Loucy (cell line): ENCODE measurements around the gene MARCO.

Experiments used
- H2AFZ ChIP-seq: fragments of 200-600 bp; sonication (generic); 2 replicates; pipeline ENCODE4 v1.6.0; 2016; ENCODE audit warnings: antibody characterized with exemption, mild to moderate bottlenecking, low read length, moderate library complexity
- H3F3A ChIP-seq: fragments of 200-600 bp; 2 replicates; pipeline ENCODE4 v1.6.0; 2016; ENCODE audit warnings: antibody characterized with exemption, low read depth, mild to moderate bottlenecking
- H3K27me3 ChIP-seq: fragments of 200-600 bp; sonication (generic); 2 replicates; pipeline ENCODE4 v1.6.1; 2014; ENCODE audit warnings: low read length, mild to moderate bottlenecking; ENCODE audit not compliant: insufficient read depth, poor library complexity, severe bottlenecking
- H3K36me3 ChIP-seq: fragments of 200-600 bp; sonication (generic); 2 replicates; pipeline ENCODE4 v1.6.1; 2016; ENCODE audit warnings: low read length; ENCODE audit not compliant: insufficient read depth
- H3K4me1 ChIP-seq: fragments of 200-600 bp; sonication (generic); 2 replicates; pipeline ENCODE4 v1.5.1; 2014; ENCODE audit warnings: low read length, mild to moderate bottlenecking; ENCODE audit not compliant: insufficient read depth, poor library complexity, severe bottlenecking
- H3K4me2 ChIP-seq: fragments of 200-600 bp; sonication (generic); 2 replicates; pipeline ENCODE4 v1.6.0; 2014; ENCODE audit warnings: antibody characterized with exemption, low read length, low read depth, mild to moderate bottlenecking; ENCODE audit not compliant: poor library complexity, severe bottlenecking
- H3K4me3 ChIP-seq: fragments of 200-600 bp; sonication (generic); 2 replicates; pipeline ENCODE4 v1.5.1; 2014; ENCODE audit warnings: low read length, mild to moderate bottlenecking, mixed read lengths; ENCODE audit not compliant: poor library complexity, severe bottlenecking
- H3K79me2 ChIP-seq: fragments of 200-600 bp; sonication (generic); 2 replicates; pipeline ENCODE4 v1.6.1; 2014; ENCODE audit warnings: low read length; ENCODE audit not compliant: insufficient read depth
- H3K9ac ChIP-seq: fragments of 200-600 bp; sonication (generic); 2 replicates; pipeline ENCODE4 v1.6.0; 2014; ENCODE audit warnings: mild to moderate bottlenecking, low read depth, low read length, moderate library complexity; ENCODE audit not compliant: poor library complexity, severe bottlenecking
- H3K9me2 ChIP-seq: fragments of 200-600 bp; sonication (generic); replicated peaks from 2 replicates; pipeline ENCODE4 v1.6.1; 2016; ENCODE audit warnings: low read depth, low read length, mixed read lengths
- H3K9me3 ChIP-seq: fragments of 200-600 bp; sonication (generic); 2 replicates; pipeline ENCODE4 v1.6.1; 2014; ENCODE audit warnings: mild to moderate bottlenecking, antibody characterized with exemption, low read length, low read depth; ENCODE audit not compliant: insufficient read depth
- H4K20me1 ChIP-seq: fragments of 200-600 bp; sonication (generic); 2 replicates; pipeline ENCODE4 v1.6.0; 2014; ENCODE audit warnings: antibody characterized with exemption, low read length, mild to moderate bottlenecking; ENCODE audit not compliant: insufficient read depth, poor library complexity, severe bottlenecking
- CTCF ChIP-seq: fragments of 200-600 bp; sonication (generic); conservative IDR thresholded peaks from 2 replicates; pipeline ENCODE4 v1.5.1; 2014; ENCODE audit warnings: mild to moderate bottlenecking, antibody characterized with exemption, low read length
- EZH2phosphoT487 ChIP-seq: fragments of 200-600 bp; IDR thresholded peaks from 2 replicates; pipeline ENCODE4 v1.6.1; 2018; ENCODE audit warnings: antibody characterized with exemption, mild to moderate bottlenecking, moderate library complexity, borderline replicate concordance

Gene MARCO

GRCh38 chr2:119025013-119025412, 83.0 kb downstream of the MARCO start:
- H3K9me3 ChIP-seq, result no peaks in the 10 kb centered on the region
- no peaks in the 10 kb centered on the region for H3F3A ChIP-seq
- H3K79me2 ChIP-seq, result no peaks in the 10 kb centered on the region
- H3K9me2 ChIP-seq, result no peaks in the 10 kb centered on the region
- H3K4me1 ChIP-seq, result no peaks in the 10 kb centered on the region
- no peak overlapping the region for H3K9ac ChIP-seq
- H2AFZ ChIP-seq, result no peak overlapping the region
- no peak for TF ChIP-seq EZH2phosphoT487
- no peak for TF ChIP-seq CTCF
- H4K20me1 ChIP-seq, result no peaks in the 10 kb centered on the region
- H3K36me3 ChIP-seq, result no peaks in the 10 kb centered on the region
- H3K4me2 ChIP-seq, result no peak overlapping the region
- H3K27me3 ChIP-seq, result no peaks in the 10 kb centered on the region
- H3K4me3 ChIP-seq, result no peak overlapping the region

GRCh38 chr2:119025762-119026351, 83.9 kb downstream of the MARCO start:
- no peak overlapping the region for H3K4me3 ChIP-seq
- no peaks in the 10 kb centered on the region for H3K9me2 ChIP-seq
- H3K9ac ChIP-seq, result no peak overlapping the region
- no peaks in the 10 kb centered on the region for H3K9me3 ChIP-seq
- no peaks in the 10 kb centered on the region for H4K20me1 ChIP-seq
- H3K27me3 ChIP-seq, result no peaks in the 10 kb centered on the region
- no peak for TF ChIP-seq EZH2phosphoT487
- no peak for TF ChIP-seq CTCF
- no peak overlapping the region for H3K4me2 ChIP-seq
- H3K36me3 ChIP-seq, result no peaks in the 10 kb centered on the region
- H3K4me1 ChIP-seq, result no peaks in the 10 kb centered on the region
- no peaks in the 10 kb centered on the region for H3K79me2 ChIP-seq
- no peaks in the 10 kb centered on the region for H3F3A ChIP-seq
- H2AFZ ChIP-seq, result no peak overlapping the region

GRCh38 chr2:119026890-119027289, 84.9 kb downstream of the MARCO start:
- no peaks in the 10 kb centered on the region for H3K27me3 ChIP-seq
- no peaks in the 10 kb centered on the region for H3F3A ChIP-seq
- H3K9me3 ChIP-seq, result no peaks in the 10 kb centered on the region
- H4K20me1 ChIP-seq, result no peaks in the 10 kb centered on the region
- H2AFZ ChIP-seq, result no peak overlapping the region
- no peak overlapping the region for H3K4me3 ChIP-seq
- no peaks in the 10 kb centered on the region for H3K79me2 ChIP-seq
- no peaks in the 10 kb centered on the region for H3K4me1 ChIP-seq
- TF ChIP-seq EZH2phosphoT487 (no peak), CTCF (no peak)
- H3K9me2 ChIP-seq, result no peaks in the 10 kb centered on the region
- no peaks in the 10 kb centered on the region for H3K36me3 ChIP-seq
- H3K4me2 ChIP-seq, result no peak overlapping the region
- no peak overlapping the region for H3K9ac ChIP-seq
